ENCODE results near the gene EED. TPM values are rescaled to one million over a fixed set of nuclear protein-coding genes. Genes with fewer than 3 reads are reported as not detected.
"Not testable (repeated sequence)": the region's sequence is repeated elsewhere in the genome, so short reads cannot be mapped to it uniquely, and the experiment has no call there.

Gene EED
- total RNA-seq, 1 donor from 2014 or later: 16.5 TPM

GRCh38 chr11:86218125-86219084 is 26.1 kb upstream of the EED start:
- Mint-ChIP-seq H3K27ac (ENCODE audit: unreplicated experiment) (no peak overlapping the region), H3K9me3 (ENCODE audit: unreplicated experiment) (no peaks in the 10 kb centered on the region), H3K27me3 (ENCODE audit: unreplicated experiment) (peaks cover 14% of the 10 kb centered on the region), H3K4me3 (ENCODE audit: unreplicated experiment) (no peak overlapping the region), H3K36me3 (ENCODE audit: unreplicated experiment) (no peaks in the 10 kb centered on the region), H3K4me1 (ENCODE audit: unreplicated experiment) (peaks cover 5% of the 10 kb centered on the region)
- DNase-seq (ENCODE audit: extremely low spot score, unreplicated experiment): no peak
- TF ChIP-seq CTCF (IDR thresholded peaks at IDR 0.05): peak; percentile 89

GRCh38 chr11:86219311-86220193 is 25.0 kb upstream of the EED start:
- no peak overlapping the region for H3K4me3 Mint-ChIP-seq (ENCODE audit: unreplicated experiment)

GRCh38 chr11:86220653-86221052 is 23.9 kb upstream of the EED start:
- H3K9me3 Mint-ChIP-seq (ENCODE audit: unreplicated experiment): no peaks in the 10 kb centered on the region
- no peak for DNase-seq (ENCODE audit: extremely low spot score, unreplicated experiment)
- H3K27ac Mint-ChIP-seq (ENCODE audit: unreplicated experiment): no peak overlapping the region
- H3K4me1 Mint-ChIP-seq (ENCODE audit: unreplicated experiment): peaks cover 5% of the 10 kb centered on the region
- no peak overlapping the region for H3K4me3 Mint-ChIP-seq (ENCODE audit: unreplicated experiment)
- peaks cover 14% of the 10 kb centered on the region for H3K27me3 Mint-ChIP-seq (ENCODE audit: unreplicated experiment)
- TF ChIP-seq CTCF (IDR thresholded peaks at IDR 0.05): no peak
- no peaks in the 10 kb centered on the region for H3K36me3 Mint-ChIP-seq (ENCODE audit: unreplicated experiment)

More at GRCh38 chr11:86219311-86220193, 25.0 kb upstream of the EED start:
- peaks cover 14% of the 10 kb centered on the region for H3K27me3 Mint-ChIP-seq (ENCODE audit: unreplicated experiment)
- DNase-seq (ENCODE audit: extremely low spot score, unreplicated experiment): no peak
- TF ChIP-seq CTCF (IDR thresholded peaks at IDR 0.05): no peak
- H3K4me1 Mint-ChIP-seq (ENCODE audit: unreplicated experiment): peaks cover 5% of the 10 kb centered on the region
- H3K36me3 Mint-ChIP-seq (ENCODE audit: unreplicated experiment): no peaks in the 10 kb centered on the region
- no peak overlapping the region for H3K27ac Mint-ChIP-seq (ENCODE audit: unreplicated experiment)
- H3K9me3 Mint-ChIP-seq (ENCODE audit: unreplicated experiment): no peaks in the 10 kb centered on the region

- Mint-ChIP-seq H3K9me3 (ENCODE audit: unreplicated experiment) (no peaks in the 10 kb centered on the region), H3K27me3 (ENCODE audit: unreplicated experiment) (peaks cover 14% of the 10 kb centered on the region), H3K27ac (ENCODE audit: unreplicated experiment) (no peak overlapping the region), H3K4me3 (ENCODE audit: unreplicated experiment) (no peak overlapping the region), H3K36me3 (ENCODE audit: unreplicated experiment) (no peaks in the 10 kb centered on the region), H3K4me1 (ENCODE audit: unreplicated experiment) (peaks cover 5% of the 10 kb centered on the region)
- TF ChIP-seq CTCF (IDR thresholded peaks at IDR 0.05): no peak
- no peak for DNase-seq (ENCODE audit: extremely low spot score, unreplicated experiment)
These were observed 22.5 kb upstream of the EED start for GRCh38 chr11:86222081-86222480.

GRCh38 chr11:86224575-86224974 is 20.0 kb upstream of the EED start:
- peaks cover 14% of the 10 kb centered on the region for H3K27me3 Mint-ChIP-seq (ENCODE audit: unreplicated experiment)
- not testable (repeated sequence) for DNase-seq (ENCODE audit: extremely low spot score, unreplicated experiment)

GRCh38 chr11:86225344-86225743 is 19.2 kb upstream of the EED start:
- not testable (repeated sequence) for DNase-seq (ENCODE audit: extremely low spot score, unreplicated experiment); H3K27ac Mint-ChIP-seq (ENCODE audit: unreplicated experiment); H3K4me1 Mint-ChIP-seq (ENCODE audit: unreplicated experiment); H3K9me3 Mint-ChIP-seq (ENCODE audit: unreplicated experiment); H3K4me3 Mint-ChIP-seq (ENCODE audit: unreplicated experiment); H3K36me3 Mint-ChIP-seq (ENCODE audit: unreplicated experiment)
- peaks cover 14% of the 10 kb centered on the region for H3K27me3 Mint-ChIP-seq (ENCODE audit: unreplicated experiment)

More at GRCh38 chr11:86224575-86224974, 20.0 kb upstream of the EED start:
- H3K27ac Mint-ChIP-seq (ENCODE audit: unreplicated experiment); H3K36me3 Mint-ChIP-seq (ENCODE audit: unreplicated experiment); H3K4me1 Mint-ChIP-seq (ENCODE audit: unreplicated experiment); H3K4me3 Mint-ChIP-seq (ENCODE audit: unreplicated experiment); H3K9me3 Mint-ChIP-seq (ENCODE audit: unreplicated experiment): not testable (repeated sequence)

Data from osteocyte (in vitro differentiated cells).